Urinary bladder (tissue), 4 donors: Measurements from ENCODE around the gene ATG9A. TPM values are rescaled to one million over a fixed set of nuclear protein-coding genes. Genes with fewer than 3 reads are reported as not detected.

ENCODE experiments used
- DNase-seq: peaks from one replicate; pipeline ENCODE4 v3.0.0-alpha.2; 2015; ENCODE audit errors: extremely low spot score
- H3K27ac ChIP-seq: one replicate; pipeline ENCODE4 v1.5.1; 2013; ENCODE audit warnings: low read depth, mild to moderate bottlenecking, moderate library complexity
- H3K36me3 ChIP-seq: one replicate; pipeline ENCODE4 v1.6.1; 2013; ENCODE audit warnings: mild to moderate bottlenecking, moderate library complexity; ENCODE audit not compliant: insufficient read depth
- H3K4me1 ChIP-seq: one replicate; pipeline ENCODE4 v1.6.1; 2013; ENCODE audit warnings: mild to moderate bottlenecking, moderate library complexity; ENCODE audit not compliant: insufficient read depth
- H3K4me3 ChIP-seq: one replicate; pipeline ENCODE4 v1.5.1; 2013; ENCODE audit warnings: low read depth, low read length
- WGBS: extraction: QIAGEN DNeasy Blood & Tissue Kit; methylation state at CpG from one replicate; pipeline ENCODE4 v1.1.7; 2013; 5-methylcytosine and 5-hydroxymethylcytosine counted together
- polyA plus RNA-seq: library from polyadenylated mRNA; stranded (reverse); fragments of 200-250 nt; gene quantifications from one replicate; pipeline ENCODE4 v1.2.3, GENCODE V29; 2013
- total RNA-seq: library from RNA; depleted of rRNA; stranded (reverse); fragments of >200 nt; gene quantifications from one replicate; pipeline ENCODE4 v1.2.3, GENCODE V29; 2014
- donor health status: healthy with polysubstance abuse.
- donor health status: healthy.

The ATG9A gene
- total and polyA plus RNA-seq, 2 donors: 20.7 to 54.6 TPM

DNA sequence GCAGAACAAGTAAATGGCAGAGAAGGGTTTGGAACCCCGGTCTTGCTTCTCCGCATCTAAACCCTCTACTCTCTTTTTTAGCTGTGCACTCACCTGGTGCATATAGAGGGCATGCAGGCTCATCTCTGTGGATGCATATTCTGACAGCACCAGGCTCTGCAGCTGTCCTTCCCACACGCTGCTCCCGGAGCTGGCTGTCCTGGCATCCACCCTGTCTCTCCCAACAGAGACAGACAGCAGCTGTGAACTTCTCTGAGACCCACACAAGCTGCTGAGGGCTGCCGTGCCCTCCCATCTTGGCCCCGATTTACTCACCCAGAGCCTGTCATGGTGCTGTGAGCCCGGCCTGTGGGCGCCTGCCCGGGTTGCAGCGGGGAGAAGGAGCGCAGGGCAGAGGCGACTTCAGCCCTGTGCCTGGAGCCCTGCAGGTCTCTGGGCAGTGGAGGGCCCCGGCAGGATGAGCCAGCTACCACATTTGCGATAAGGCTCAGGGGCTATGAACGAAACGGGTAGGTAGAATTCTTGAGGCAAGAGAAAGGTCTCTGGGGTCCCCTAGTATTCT, 7.4 kb downstream of the ATG9A start:
- no peak for DNase-seq
- Histone ChIP-seq H3K27ac (no peak overlapping the region), H3K4me1 (peaks cover 4% of the 10 kb centered on the region), H3K4me3 (no peak overlapping the region), H3K36me3 (peaks cover 4% of the 10 kb centered on the region)
- WGBS: 92% methylated on average over 16 of the region's 16 CpGs

DNA sequence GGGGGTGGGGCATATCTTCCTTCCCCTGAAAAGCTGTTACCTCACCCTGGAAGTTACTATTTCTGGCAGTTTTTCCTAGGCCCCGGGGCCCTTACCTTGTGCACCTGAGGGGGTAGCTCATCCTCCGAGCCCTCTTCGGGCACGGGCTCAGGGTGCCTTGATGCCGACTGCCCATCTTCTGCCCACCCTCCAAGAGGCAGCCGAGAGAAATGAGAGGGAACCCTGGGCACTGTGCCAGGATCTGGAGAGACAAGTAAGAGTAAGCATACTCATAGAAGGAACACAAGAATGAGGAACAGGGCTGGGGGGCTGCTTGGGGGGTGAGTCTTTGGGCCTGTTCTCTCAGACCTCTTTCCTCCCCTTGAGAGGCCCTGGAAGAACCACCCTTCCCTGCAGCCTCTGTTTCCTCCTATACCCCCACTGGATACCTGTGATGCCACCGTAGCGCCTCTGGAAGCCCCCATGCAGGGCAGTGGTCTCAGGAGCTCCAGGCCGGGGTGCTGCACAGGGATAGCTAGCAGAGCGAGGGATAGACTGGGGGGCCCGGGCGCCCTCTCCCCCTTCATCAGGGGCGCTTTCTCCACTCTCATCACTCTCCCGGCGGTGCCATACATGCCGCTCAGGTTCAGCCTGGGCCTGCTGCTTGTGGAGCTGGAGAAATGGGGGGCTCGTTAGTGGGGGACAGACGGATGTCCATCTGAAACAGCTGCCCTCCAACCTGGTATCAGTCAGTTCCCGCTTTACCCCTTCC, 8.6 kb downstream of the ATG9A start:
- H3K4me1 ChIP-seq: peaks cover 4% of the 10 kb centered on the region
- 90% methylated on average over 19 of the region's 19 CpGs for WGBS
- H3K27ac ChIP-seq: no peak overlapping the region
- no peak for DNase-seq
- H3K36me3 ChIP-seq: peaks cover 6% of the 10 kb centered on the region
- H3K4me3 ChIP-seq: no peak overlapping the region

DNA sequence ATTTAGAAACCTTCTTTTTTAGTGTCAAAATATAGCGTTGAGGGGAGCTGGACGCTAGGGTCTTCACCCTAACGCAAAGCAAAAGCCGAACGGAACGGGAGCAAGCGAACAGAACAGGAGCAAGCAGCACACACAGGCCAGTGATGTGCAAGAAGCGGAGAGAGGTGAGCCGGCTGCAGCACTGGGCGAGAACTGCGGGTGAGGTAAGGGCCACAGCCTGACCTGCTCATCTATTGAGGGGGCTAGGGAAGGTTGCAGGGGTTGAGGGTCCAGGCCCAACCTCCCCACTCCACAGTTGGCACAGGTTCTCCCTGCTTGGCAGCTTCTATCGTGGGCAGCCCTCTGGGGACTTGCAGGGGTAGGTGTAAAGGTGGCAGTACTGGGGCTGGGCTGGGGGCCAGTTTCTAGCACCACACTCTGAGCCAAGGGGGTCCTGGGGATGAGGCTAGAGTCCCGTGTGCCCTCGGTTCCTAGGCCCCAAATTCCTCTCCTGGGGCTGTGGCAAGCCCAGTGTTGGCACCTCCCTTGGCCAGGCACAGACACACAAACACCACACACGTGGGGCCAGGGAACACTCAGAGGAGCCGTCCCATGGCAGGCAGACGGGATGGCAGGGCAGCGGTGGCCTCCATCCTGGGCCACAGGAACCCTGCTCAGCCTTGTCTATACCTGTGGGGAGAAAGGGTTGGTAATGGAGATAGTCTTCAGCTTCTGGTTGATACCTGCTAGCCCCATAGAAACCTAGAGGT, 9.5 kb downstream of the ATG9A start:
- WGBS: 87% methylated on average over 18 of the region's 18 CpGs
- no peak for DNase-seq
- peaks cover 6% of the 10 kb centered on the region for H3K36me3 ChIP-seq
- peaks cover 4% of the 10 kb centered on the region for H3K4me1 ChIP-seq
- H3K4me3 ChIP-seq: no peak overlapping the region
- no peak overlapping the region for H3K27ac ChIP-seq

DNA sequence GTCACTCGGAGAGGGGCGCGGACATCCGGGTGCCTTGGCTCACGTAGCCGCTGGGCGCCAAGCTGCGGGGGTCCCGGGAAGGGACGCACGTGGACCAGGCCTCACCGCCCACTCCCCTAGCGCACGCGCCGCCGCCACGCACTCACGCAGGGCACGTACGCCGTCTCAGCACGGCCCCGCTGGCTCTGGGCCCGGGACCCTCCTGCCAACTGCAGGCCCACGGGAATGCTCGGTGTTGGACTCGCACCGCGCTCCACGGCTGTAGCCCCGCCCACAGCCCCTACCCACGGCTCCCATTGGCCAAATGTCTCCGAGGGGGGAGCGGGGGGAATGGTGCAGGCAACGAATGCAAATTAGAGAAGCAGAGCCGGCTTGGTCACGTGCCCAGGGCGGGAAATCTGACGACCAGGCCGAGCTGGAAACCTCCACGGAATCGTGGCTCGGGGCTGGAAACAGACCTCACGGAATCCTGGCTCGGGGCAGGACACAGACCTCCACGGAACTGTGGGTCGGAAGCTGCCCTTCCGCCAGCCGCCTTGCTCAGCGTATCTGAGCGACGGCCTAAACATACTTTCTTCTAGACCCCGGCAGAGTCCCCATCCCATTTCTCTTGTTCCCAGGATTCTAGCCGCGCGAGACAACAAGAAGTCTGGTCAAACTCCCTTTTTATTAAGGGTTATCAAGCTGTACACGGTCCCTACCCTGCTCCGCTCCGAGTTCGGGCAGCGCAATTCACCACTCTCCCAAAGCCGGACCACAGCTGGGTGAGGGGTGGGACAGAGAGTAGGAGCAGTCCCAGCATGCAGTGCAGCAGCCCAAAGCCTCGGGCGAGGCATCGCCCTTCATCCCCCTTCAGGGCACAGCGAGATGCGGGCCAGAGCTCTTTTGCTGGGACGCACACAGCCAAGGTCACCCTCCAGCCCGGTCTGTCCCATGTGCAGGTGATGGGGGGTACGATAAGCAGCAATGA, 10.4 kb downstream of the ATG9A start, which contains the start of gene ABCB6:
Gene ABCB6, minus strand, starts transcription at position 227 of the 970 bp plus-strand sequence. CDS start 285 bp downstream, outside the sequence.
- peak; percentile 95 for DNase-seq
- peaks cover 4% of the 10 kb centered on the region for H3K4me1 ChIP-seq
- peaks cover 6% of the 10 kb centered on the region for H3K36me3 ChIP-seq
- WGBS: 5% methylated on average over 71 of the region's 71 CpGs
- H3K4me3 ChIP-seq: peak within 1 kb of the TSS; percentile 44
- H3K27ac ChIP-seq: peak within 1 kb of the TSS; percentile 71

DNA sequence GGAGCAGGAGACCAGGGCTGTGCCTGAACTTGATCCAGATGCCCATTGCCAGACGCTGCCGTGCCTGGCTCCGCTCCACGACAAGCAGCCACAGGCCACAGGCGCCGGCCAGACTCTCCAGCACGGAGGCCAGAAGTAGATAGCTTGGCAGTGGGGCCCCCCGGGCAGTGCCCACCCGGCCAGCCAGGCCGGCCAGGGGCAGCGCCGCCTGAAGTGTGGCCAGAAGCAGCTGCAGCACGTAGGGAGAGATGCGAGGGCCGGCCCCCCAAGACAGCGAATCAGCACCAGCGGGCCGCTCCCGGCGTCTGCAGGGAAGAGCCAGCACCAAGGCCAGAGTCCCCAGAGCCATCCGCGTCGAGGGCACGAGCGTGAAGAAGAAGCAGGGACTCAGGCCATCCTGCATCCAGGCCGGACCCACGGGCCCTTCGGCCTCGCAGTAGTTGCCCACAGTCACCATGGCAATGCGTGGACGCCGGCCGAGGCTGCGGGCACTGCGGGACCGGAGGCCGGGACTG, 11.2 kb downstream of the ATG9A start:
- H3K27ac ChIP-seq: peak overlapping the region; percentile 71
- no peak for DNase-seq
- peaks cover 4% of the 10 kb centered on the region for H3K4me1 ChIP-seq
- H3K4me3 ChIP-seq: peak overlapping the region; percentile 44
- WGBS: under 1% methylated on average over 37 of the region's 37 CpGs
- peaks cover 6% of the 10 kb centered on the region for H3K36me3 ChIP-seq

DNA sequence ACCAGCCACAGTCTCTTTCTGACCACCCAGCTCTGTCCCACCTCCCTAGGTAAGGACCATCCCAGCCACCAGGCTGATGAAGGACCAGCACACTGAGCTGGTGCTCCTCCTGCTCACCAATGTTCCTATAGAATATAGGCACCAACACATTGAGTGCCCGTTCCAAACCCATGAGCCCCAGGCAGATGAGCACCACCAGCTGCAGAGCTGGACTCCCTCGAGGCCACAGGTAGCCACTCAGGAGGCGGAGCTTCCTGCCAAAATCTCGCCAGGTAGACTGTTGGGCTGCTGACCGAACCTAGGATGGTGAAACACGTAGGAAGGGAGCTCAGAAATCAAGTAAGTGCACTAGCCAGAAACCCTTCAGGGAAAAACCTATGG, 12.9 kb downstream of the ATG9A start:
- whole genome bisulfite sequencing: 93% methylated on average over 6 of the region's 6 CpGs

DNA sequence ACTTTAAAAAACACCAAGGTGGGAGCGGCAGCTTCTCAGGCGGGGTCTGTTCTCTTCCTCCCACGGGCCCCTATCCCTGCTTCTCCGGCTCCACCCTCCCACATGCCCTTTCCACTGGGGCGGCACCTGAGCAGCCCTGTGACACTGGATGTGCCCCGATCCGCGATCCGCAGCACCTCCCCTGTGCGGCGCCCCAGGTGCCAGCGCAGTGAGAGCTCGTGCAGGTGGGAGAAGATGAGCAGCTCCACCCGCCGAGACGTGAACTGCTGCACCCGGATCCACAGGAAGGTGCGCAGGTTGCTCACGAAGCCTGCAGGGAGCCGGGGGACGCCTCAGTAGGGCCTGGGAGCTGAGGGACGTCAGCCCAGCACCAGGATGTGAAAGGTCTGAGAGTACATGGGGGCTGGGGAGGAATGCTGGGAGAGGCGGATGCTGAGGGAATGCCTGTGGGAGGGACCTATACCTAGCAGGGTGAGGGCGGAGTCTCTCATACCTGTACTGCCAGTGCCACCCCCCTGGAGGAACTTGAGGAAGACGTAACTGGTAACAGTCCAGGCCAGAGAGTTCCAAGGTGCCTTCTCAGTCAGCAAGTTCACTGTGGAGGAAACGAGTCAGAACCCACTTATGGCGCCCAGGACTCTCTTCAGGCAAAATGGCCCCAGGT, 13.4 kb downstream of the ATG9A start:
- Histone ChIP-seq H3K4me1 (peaks cover 4% of the 10 kb centered on the region), H3K27ac (no peak overlapping the region), H3K4me3 (no peak overlapping the region), H3K36me3 (peaks cover 6% of the 10 kb centered on the region)
- WGBS: 90% methylated on average over 27 of the region's 27 CpGs
- DNase-seq: no peak

More for the DNA sequence above, 12.9 kb downstream of the ATG9A start:
- H3K27ac ChIP-seq: no peak overlapping the region
- DNase-seq: no peak
- peaks cover 4% of the 10 kb centered on the region for H3K4me1 ChIP-seq
- peaks cover 6% of the 10 kb centered on the region for H3K36me3 ChIP-seq
- no peak overlapping the region for H3K4me3 ChIP-seq

DNA sequence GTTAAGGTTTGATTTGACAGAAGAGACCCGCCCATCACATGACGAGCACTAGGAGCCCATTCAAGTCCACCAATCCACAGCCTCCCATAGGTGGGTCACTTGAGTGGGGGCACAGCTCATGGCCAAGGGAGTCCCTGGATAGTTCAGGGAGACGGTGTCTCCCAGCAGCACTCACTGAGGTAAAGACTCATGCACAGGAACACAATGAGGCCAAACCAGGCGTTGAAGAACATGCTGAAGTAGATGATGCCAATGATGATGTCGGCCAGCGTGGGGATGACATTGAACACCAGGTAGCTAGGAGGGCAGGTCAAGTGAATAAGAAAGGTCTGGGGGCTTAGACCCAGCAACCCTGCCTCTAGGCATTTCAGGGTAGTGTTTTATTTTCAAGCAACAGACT, 14.7 kb downstream of the ATG9A start:
- H3K36me3 ChIP-seq: peaks cover 2% of the 10 kb centered on the region
- no peak for DNase-seq
- H3K27ac ChIP-seq: no peak overlapping the region
- 91% methylated on average over 6 of the region's 6 CpGs for WGBS
- H3K4me1 ChIP-seq: peaks cover 4% of the 10 kb centered on the region
- no peak overlapping the region for H3K4me3 ChIP-seq

DNA sequence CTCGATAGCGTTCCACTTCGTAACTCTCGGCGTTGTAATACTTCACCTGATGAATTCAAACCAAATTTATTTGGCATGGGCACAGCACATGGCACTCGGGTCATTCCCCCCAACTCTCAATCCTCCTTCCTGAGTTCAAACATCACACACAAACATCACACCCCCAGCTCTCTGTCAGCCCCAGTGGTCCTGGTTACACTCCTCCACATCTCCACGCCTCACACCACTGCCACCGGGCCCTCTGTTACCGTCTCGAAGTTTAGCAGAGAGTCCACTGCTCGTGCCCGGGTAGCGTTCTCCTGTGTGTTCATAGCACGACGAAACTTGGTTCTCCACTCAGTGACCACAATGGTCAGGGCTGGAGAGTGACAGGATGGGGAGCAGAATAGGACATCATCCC, 15.3 kb downstream of the ATG9A start:
- DNase-seq: no peak
- no peak overlapping the region for H3K4me3 ChIP-seq
- H3K27ac ChIP-seq: no peak overlapping the region
- H3K4me1 ChIP-seq: no peaks in the 10 kb centered on the region
- peaks cover 4% of the 10 kb centered on the region for H3K36me3 ChIP-seq
- 96% methylated on average over 15 of the region's 15 CpGs for WGBS

DNA sequence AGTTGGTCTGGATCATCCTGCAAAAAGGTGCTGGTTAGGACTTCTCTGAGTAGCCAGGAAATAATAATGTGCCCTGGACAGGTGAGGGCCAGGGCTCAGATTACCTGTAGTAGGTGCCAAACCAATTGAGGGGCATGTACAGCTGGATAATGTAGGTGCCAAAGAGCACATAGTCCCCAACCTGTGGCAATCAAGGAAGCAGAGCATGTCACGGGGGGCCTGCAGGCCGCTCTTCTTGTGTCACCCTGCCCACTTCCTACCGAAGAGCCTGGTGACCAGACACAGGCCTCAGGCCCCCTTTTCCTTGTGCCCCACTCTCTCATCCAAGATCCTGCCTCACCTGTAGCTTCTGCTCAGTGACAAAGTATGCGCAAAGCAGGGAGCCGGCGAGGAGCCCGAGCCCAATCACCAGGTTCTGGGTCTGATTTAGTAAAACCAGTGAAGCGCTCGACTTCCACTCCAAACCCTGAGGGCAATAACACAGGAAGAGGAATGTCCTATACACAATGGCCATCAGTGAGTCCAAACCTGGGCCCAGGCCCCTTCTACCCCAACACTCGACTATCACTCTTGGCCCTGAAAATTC, 15.9 kb downstream of the ATG9A start:
- Histone ChIP-seq H3K4me1 (no peaks in the 10 kb centered on the region), H3K4me3 (no peak overlapping the region), H3K36me3 (peaks cover 4% of the 10 kb centered on the region), H3K27ac (no peak overlapping the region)
- no peak for DNase-seq
- 93% methylated on average over 10 of the region's 10 CpGs for WGBS

DNA sequence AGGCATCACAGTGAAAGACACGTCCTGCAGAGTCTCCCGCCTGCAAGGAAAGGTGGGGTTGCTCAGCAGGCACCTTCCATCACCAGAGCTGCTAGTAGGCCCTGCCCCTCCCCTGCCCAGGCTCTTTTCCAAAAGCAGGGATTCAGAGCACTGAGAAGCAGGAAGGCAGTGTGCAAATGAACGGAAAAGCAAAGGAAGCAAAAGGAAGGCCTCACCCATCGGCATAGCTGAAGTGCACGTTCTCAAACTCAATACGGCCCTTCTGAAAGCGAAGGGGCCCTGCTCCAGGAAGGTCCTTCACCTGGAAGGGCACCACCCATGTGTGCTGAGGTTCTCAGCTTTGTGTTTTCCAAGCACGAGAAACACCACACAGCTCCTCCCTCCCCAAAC, 16.4 kb downstream of the ATG9A start:
- no peak for DNase-seq
- Histone ChIP-seq H3K4me1 (no peaks in the 10 kb centered on the region), H3K4me3 (no peak overlapping the region), H3K36me3 (peaks cover 4% of the 10 kb centered on the region), H3K27ac (no peak overlapping the region)
- 86% methylated on average over 8 of the region's 8 CpGs for WGBS

DNA sequence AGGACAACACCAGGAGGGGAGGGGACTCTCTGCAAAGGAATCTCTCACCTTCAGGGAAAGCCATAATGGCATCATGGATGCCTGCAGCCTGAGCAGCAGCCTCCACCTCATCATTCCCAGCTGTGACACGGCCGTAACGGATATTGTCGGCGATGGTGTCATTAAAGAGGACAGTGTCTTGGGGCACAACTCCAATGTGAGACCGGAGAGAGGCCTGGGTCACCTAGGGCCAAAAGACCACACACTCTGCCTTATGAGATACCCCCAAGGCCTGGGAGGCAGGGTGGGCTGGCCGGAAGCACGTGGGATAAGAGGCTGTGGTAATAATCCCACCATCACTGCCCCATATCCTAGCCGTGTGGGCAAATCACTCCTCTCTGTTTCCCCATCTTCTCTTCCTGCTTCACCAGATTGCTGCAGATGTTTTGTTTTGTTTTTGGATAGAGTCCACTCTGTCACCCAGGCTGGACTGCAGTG, 18.5 kb downstream of the ATG9A start:
- Histone ChIP-seq H3K27ac (no peak overlapping the region), H3K36me3 (peaks cover 2% of the 10 kb centered on the region), H3K4me1 (no peaks in the 10 kb centered on the region), H3K4me3 (no peak overlapping the region)
- WGBS: 88% methylated on average over 9 of the region's 9 CpGs
- DNase-seq: no peak
